Gastroesophageal sphincter (tissue), 4 donors: ENCODE results near the gene ARHGAP22. TPM values are rescaled to one million over a fixed set of nuclear protein-coding genes. Genes with fewer than 3 reads are reported as not detected.

Experiments used
- ATAC-seq: fragments of 150-250 bp; one replicate; pipeline ENCODE4 v1.9.1; 2016; ENCODE audit warnings: mild to moderate bottlenecking, moderate library complexity
- H3K27ac ChIP-seq, 4 donors: fragments of 200-600 bp; sonication (generic) in 3 of 4; 1 replicate in 3 of 4; 2 replicates in 1 of 4; pipeline ENCODE4 v1.5.1; 2016 to 2019
- H3K27me3 ChIP-seq: fragments of 200-600 bp; sonication (generic); one replicate; pipeline ENCODE4 v1.5.1; 2019
- H3K36me3 ChIP-seq, 2 donors: fragments of 200-600 bp; sonication (generic); one replicate each; pipeline ENCODE4 v1.5.1; 2019; ENCODE audit warnings: control low read depth in 1 of 2
- H3K4me1 ChIP-seq, 3 donors: fragments of 200-600 bp; sonication (generic); 1 replicate in 2 of 3; 2 replicates in 1 of 3; pipeline ENCODE4 v1.5.1; 2016 to 2019; ENCODE audit warnings: control low read depth in 2 of 3
- H3K4me3 ChIP-seq, 2 donors: fragments of 200-600 bp; sonication (generic); one replicate each; pipeline ENCODE4 v1.5.1; 2019; ENCODE audit warnings: mild to moderate bottlenecking in 1 of 2, moderate library complexity in 1 of 2
- H3K9me3 ChIP-seq, 3 donors: fragments of 200-600 bp; sonication (generic); one replicate each; pipeline ENCODE4 v1.5.1; 2017 to 2019; ENCODE audit warnings: control low read depth in 2 of 3
- EP300 ChIP-seq: sonication (generic); formaldehyde crosslinking; IDR thresholded peaks from one replicate; pipeline ENCODE4 v1.6.1; 2017; ENCODE audit warnings: antibody characterized with exemption, mild to moderate bottlenecking
- POLR2A ChIP-seq, 2 donors: fragments of 450-650 bp; IDR thresholded peaks; one replicate each; pipeline ENCODE4 v1.6.1; 2017; ENCODE audit warnings: antibody characterized with exemption in 2 of 2, mild to moderate bottlenecking in 2 of 2, moderate library complexity in 1 of 2
- POLR2AphosphoS5 ChIP-seq: sonication (generic); formaldehyde crosslinking; IDR thresholded peaks from one replicate; pipeline ENCODE4 v1.6.1; 2017; ENCODE audit warnings: antibody characterized with exemption
- WGBS, 2 donors: methylation state at CpG; one replicate each; pipeline ENCODE4 v1.1.5; 2018; ENCODE audit warnings: low coverage in 1 of 2; 5-methylcytosine and 5-hydroxymethylcytosine counted together
- small RNA-seq, 4 donors: library from RNA; depleted of rRNA; stranded (forward); fragments of <200 nt; gene quantifications; one replicate each; pipeline ENCODE3, GENCODE V24; 2016
- total RNA-seq, 4 donors: library from RNA; depleted of rRNA; stranded (reverse); fragments of >200 nt; gene quantifications; one replicate each; pipeline ENCODE4 v1.1.0, GENCODE V29; 2016
- TF ChIP-seq, protein P1 (sequence below), 4 experiments: fragments of 200-600 bp in 2 of 4; fragments of 450-650 bp in 2 of 4; sonication (generic) in 1 of 4; IDR thresholded peaks; one replicate each; pipeline ENCODE4 v1.5.1; 2017 to 2019; ENCODE audit warnings: antibody characterized with exemption in 4 of 4, mild to moderate bottlenecking in 2 of 4, moderate library complexity in 2 of 4

ARHGAP22 gene
- total RNA-seq, 4 donors from 2014 or later: 4.2 to 5.8 (median 5.1) TPM

GRCh38 chr10:48399551-48399950, 205.3 kb downstream of the ARHGAP22 start:
- H3K4me1 ChIP-seq: peaks cover 0 to 27% (median 7%) of the 10 kb centered on the region in 3 donors

GRCh38 chr10:48399056-48399541, 205.8 kb downstream of the ARHGAP22 start:
- Histone ChIP-seq H3K27ac (no peak overlapping the region), H3K4me1 (peaks cover 0 to 27% (median 7%) of the 10 kb centered on the region in 3 donors), H3K36me3 (no peaks in the 10 kb centered on the region), H3K9me3 (no peaks in the 10 kb centered on the region), H3K27me3 (no peaks in the 10 kb centered on the region), H3K4me3 (no peak overlapping the region)
- 77 to 86% methylated on average over 5 of the region's 5 CpGs for WGBS, 2 donors
- no peak for ATAC-seq
- TF ChIP-seq POLR2AphosphoS5: no peak
- TF ChIP-seq POLR2A (IDR thresholded peaks at IDR 0.05): no peak

More at GRCh38 chr10:48399551-48399950, 205.3 kb downstream of the ARHGAP22 start:
- H3K36me3 ChIP-seq: peaks cover 0 to 2% of the 10 kb centered on the region in 2 donors
- WGBS, 2 donors: 100% methylated on average over 1 of the region's 1 CpG; no CpG with 5 or more reads in 1 of the 2 donors
- H3K9me3 ChIP-seq: no peaks in the 10 kb centered on the region
- H3K27ac ChIP-seq: no peak overlapping the region
- ATAC-seq: no peak
- no peak overlapping the region for H3K4me3 ChIP-seq
- H3K27me3 ChIP-seq: no peaks in the 10 kb centered on the region
- TF ChIP-seq POLR2A (IDR thresholded peaks at IDR 0.05) (no peak), EP300 (no peak), POLR2AphosphoS5 (no peak)
- TF ChIP-seq, protein P1, sequence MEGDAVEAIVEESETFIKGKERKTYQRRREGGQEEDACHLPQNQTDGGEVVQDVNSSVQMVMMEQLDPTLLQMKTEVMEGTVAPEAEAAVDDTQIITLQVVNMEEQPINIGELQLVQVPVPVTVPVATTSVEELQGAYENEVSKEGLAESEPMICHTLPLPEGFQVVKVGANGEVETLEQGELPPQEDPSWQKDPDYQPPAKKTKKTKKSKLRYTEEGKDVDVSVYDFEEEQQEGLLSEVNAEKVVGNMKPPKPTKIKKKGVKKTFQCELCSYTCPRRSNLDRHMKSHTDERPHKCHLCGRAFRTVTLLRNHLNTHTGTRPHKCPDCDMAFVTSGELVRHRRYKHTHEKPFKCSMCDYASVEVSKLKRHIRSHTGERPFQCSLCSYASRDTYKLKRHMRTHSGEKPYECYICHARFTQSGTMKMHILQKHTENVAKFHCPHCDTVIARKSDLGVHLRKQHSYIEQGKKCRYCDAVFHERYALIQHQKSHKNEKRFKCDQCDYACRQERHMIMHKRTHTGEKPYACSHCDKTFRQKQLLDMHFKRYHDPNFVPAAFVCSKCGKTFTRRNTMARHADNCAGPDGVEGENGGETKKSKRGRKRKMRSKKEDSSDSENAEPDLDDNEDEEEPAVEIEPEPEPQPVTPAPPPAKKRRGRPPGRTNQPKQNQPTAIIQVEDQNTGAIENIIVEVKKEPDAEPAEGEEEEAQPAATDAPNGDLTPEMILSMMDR (IDR thresholded peaks at IDR 0.05): no peak

GRCh38 chr10:48398261-48398660, 206.6 kb downstream of the ARHGAP22 start:
- H3K27me3 ChIP-seq: no peaks in the 10 kb centered on the region
- WGBS, 2 donors: 67 to 76% methylated on average over 4 of the region's 4 CpGs
- TF ChIP-seq EP300: no peak
- TF ChIP-seq POLR2A (IDR thresholded peaks at IDR 0.05): no peak
- no peak for TF ChIP-seq POLR2AphosphoS5
- TF ChIP-seq, protein P1 (IDR thresholded peaks at IDR 0.05): no peak

More at GRCh38 chr10:48398261-48398660, 206.6 kb downstream of the ARHGAP22 start:
- Histone ChIP-seq H3K4me3 (no peak overlapping the region), H3K4me1 (peaks cover 0 to 27% (median 7%) of the 10 kb centered on the region in 3 donors), H3K27ac (no peak overlapping the region), H3K9me3 (no peaks in the 10 kb centered on the region), H3K36me3 (no peaks in the 10 kb centered on the region)
- no peak for ATAC-seq

Small RNA genes lying within 50 kb of the gene (small RNA-seq; reads per million reads assigned to genes)
- 0 reads per million in 4 donors for gene AC016397.1

Other genes with a start within 250 kb of the ARHGAP22 start
- 1 to 10 TPM; 1.6 to 5.1 (median 3.0) TPM for gene WDFY4, start 79.8 kb upstream of the ARHGAP22 start, total RNA-seq